DMS153 treated with DMSO at 0.1 percent for 48 hours (cell line): ENCODE data around the gene HRH3.

Source experiments
- DNase-seq: peaks from one replicate; lab custom pipeline; 2025; ENCODE audit not compliant: unreplicated experiment; lab: John Stamatoyannopoulos, UW

Gene HRH3

DNA sequence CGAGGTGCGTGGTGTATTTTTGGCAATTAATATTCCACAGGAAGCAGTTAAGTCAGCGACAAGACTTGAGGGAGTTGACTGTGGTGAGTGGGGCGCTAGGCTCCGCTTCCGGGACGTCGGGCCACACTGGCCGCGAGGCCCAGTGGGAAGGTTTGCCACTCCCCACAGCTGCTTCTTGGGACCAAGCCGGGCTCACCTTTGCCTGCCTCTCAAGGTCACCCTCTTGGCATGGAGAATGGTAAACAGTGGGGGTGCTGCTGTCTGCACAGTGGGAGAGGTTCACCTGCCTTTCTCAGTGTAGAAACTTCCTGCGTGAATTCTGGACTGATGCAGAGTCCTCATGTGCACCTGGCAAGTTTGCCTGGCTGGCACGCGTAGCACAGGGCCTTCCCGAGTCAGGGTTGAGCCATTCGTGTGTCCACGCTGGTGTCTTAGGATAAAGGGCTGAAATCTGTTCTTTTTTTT, 24.6 kb upstream of the HRH3 start:
- no peak for DNase-seq

DNA sequence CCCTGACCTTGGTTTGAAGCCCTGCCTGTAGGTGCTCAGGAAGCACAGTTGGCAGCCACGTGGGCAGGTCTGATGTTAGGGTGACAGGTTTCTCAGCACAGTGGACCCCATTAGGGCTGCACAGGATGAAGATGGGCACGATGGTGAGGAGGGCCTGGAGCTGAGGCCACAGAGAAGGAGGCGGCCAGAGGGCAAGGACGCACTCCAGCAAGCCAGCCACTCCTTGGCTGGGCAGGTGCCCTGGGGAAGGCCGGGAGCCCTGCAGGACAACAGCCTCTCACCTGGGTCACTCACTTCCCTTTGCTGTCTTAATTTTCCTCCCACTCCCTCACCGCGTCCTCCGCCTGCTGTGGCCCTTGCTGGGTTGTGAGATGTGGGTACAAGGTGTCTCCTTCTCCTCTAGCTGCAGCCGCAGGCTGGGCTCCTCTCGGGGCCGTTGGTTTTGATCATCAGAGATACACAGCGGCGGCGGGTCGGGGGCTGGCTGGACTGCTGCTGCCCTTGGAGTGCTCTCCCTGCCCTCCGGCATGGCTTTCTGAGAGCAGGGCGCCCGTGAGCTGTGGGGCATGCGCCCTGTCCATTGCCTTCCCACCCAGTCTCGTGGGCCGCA, 23.9 kb upstream of the HRH3 start:
- no peak for DNase-seq

DNA sequence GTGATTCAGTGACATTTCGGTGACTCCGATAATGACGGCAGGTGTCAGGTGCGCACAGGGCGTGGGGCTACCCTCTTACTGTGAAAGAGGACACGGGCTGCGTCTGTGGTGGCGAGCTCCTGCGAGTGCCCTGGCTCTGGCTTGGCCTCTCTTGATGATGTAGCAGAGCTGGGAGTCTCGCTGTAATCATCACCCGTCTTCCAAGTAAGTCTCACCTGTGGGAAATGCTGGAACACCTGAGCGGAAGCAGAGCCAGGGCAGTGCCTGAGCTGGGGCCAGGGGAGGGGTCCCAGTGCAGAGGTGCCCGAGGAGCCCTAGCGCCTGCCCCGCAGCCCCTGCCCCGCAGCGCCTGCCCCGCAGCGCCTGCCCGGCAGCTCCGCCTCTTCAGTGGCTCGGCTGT, 23.0 kb upstream of the HRH3 start:
- no peak for DNase-seq

DNA sequence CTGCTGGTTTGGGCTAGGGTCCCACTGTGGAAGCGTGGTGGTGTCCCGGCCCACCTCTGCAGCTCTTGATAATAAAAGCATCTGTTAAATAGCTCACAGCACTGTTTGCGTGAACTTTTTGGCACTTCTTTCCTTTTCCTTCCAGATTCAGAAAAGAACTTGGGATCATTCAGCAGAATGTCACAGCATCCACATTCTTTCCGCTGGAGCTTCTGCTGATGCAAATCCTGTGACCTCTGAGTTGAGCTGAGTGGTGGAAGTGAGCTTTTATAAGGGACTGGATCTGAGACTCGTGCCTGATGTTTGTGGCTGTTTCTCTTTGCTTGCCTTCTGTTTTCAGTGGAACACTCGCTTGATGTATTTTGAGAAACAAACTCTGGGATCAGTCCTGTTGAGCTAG, 22.1 kb upstream of the HRH3 start:
- DNase-seq: no peak

DNA sequence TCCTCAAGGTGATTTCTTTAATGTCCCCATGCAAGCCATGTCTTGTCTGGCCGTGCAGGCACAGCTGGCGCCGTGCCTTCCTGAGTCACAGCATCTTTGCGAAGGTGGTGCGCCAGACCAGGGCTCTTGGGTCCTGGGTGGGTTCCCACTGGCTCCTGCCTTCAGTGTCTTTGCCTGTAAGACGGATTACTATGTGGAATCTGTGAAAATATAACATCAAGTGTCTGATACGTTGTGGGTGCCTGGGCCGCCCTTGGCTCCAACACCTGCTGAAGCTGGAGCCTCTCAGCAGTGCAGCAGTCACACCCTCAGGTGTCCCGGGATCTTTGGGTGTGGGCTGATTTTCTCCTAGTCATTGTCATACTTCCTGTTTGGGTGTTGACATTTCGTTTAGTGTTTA, 21.4 kb upstream of the HRH3 start:
- DNase-seq: no peak

GRCh38 chr20:62240020-62240685, 20.1 kb upstream of the HRH3 start:
- no peak for DNase-seq

DNA sequence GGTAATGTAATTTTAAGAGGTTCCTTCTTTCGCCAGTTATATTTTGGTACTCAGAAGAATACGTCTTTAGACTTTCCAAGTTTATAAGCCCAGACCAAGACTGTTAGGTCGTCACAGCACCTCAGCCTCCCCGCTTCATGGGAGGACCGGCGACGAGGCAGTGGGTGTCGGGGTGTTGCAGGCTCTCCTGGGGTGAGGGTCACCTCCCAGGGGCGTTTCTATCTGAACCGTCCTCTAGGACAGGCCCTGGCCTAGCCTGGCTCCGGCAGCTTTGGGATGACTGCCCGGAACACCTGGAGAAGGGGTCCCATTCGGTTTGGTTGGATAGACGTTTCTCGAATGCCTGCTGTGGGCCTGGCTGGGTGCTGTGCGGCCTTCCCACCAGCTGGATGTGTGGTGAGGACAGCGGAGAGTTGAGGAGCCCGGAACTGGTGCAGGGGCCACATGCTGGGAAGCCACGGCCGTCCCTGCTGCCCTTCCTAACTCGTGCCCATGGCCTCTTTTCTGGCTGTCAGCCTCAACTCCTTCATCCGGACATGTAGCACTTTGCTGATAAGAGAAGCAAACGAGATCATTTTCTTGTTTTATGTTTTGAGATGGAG, 19.3 kb upstream of the HRH3 start:
- DNase-seq: no peak

DNA sequence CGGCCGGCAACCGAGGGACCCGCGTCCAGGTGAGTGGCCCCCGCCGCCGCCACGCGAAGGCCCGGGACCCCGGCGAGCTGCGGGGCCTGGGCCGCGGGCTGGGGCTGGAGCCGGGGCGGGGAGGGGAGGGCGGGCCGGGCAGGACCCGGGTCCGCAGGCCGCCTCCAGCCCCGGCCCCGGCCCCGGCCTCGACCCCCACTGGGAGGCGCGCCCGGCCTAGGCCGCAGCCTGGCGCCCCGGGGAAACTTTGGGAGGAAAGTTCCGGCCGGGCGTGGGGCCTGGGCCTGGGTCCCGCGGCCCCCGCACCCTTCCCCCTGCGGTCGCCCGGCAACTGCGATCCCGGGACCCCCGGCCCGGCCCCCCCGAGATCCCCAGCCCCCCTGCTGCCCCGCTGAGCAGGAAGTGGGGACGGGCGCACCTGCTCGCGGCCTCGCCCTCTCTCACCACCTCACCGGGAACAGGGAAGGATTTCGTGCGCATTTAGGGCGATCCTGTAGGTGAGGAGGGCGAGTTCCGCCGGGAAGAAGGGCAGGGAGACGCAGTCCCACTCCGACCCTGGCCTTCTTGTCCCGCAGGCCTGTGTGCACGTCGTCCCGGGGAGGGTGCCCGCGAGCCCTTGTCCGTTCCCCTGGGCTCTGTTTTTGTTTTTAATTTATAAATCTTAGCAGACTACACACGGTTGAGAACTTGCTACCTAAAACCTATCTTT, 18.6 kb upstream of the HRH3 start:
- DNase-seq: no peak

DNA sequence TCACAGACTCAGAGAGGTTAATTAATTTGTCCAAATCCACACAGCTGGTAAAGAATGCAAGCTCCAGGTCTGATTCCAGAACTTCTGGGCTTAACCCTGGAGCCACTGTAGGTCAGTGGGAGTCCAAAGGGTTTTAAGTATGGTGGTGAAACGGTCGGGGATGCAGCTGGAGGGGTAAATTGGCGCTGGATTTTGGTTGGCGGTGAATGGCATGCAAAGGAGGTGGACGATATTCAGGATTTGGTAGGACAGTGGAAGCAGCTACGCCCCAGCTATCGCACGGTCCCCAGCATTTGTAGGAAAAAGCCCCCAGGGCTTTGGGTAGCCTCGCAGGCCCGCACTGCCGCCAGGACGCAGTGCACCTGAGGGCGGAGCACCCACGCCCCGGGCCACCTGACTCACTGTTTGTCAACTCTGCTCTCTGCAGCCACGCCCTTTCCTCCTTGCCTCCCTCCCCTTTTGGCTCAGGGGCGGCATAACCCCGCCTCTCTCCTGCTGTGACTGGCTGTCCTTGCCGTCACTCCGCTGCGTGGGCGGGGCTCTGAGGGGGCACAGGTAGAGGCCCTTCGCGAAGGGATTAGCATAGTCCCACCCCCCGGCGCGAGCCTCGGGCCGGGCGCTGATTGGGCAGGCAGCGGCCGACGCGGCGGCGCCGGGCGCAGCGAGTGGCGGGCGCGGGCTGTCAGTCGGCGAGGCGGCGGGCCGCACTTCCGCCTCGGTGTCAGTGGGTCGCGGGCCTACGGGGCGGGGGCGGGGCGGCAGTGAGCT, 17.9 kb upstream of the HRH3 start, which contains the start of gene OSBPL2:
TSS of gene OSBPL2 (plus strand) at position 721 of the 768 bp plus-strand sequence. CDS start 17,664 bp downstream, outside the sequence.
- peak; percentile 94 for DNase-seq

- DNase-seq: no peak
Measured at GRCh38 chr20:62237514-62237800, 17.4 kb upstream of the HRH3 start.

- DNase-seq: no peak
Measured at GRCh38 chr20:62236766-62237513, 16.9 kb upstream of the HRH3 start.

DNA sequence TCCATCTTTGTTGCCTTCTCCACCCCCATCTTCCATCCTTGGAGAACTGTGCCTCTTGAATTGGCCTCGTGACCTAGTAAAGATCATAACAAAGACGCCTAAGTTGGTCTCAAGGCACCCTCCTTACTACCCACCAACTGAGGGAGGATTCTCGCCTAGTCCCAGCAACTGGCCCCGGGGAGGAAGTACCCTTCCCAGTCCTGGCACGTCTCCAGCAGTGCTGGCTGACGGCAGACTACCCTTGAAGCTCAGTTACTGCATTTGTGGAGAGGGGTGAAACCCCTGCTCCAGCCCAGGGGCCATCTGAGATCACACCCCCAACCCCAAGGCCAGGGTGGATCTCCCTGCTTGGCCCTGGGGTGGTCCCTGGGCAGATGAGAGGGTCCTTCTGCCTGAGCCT, 16.1 kb upstream of the HRH3 start:
- DNase-seq: no peak

DNA sequence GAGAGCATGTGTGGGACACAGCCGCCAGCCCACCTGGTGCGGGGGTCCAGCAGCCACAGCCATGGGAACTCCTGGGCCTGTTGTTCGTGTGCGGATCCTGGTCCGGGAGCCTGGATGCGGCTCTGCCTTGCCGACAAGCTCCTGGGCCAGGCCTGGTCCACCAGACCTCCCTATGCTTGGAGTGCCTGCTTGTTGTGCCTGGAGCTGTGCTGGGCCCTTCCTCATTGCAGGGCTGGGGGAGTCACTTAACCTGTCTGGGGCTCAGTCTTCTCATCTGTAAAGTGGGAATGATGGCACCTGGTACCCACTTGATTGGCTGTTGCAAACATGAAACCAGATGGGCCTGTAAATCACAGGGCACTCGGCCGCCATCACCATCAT, 15.7 kb upstream of the HRH3 start:
- no peak for DNase-seq

GRCh38 chr20:62235001-62235776, 15.1 kb upstream of the HRH3 start:
- no peak for DNase-seq

GRCh38 chr20:62234339-62234738, 14.3 kb upstream of the HRH3 start:
- no peak for DNase-seq

DNA sequence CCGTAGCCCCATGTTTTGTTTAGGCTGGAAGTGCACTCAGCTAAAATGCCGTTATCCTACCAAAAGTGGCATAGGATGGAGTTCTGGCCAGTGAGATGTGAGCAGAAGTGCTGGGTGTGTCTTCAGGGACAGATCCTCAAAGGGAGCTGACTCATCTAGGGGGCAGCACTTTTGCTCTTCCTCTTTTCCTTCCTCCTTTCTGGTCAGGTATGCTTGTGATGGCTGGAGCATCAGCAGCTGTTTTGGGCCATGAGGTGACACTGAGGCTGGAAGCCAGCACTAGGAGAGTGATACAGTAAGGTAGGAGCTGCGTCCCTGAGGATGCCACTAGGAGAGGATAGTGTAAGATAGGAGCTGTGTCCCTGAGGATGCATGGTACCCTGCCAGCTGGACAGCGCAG, 13.6 kb upstream of the HRH3 start:
- no peak for DNase-seq

GRCh38 chr20:62232770-62233645, 12.9 kb upstream of the HRH3 start:
- DNase-seq: no peak

- no peak for DNase-seq
Measured at GRCh38 chr20:62232194-62232593, 12.1 kb upstream of the HRH3 start.

DNA sequence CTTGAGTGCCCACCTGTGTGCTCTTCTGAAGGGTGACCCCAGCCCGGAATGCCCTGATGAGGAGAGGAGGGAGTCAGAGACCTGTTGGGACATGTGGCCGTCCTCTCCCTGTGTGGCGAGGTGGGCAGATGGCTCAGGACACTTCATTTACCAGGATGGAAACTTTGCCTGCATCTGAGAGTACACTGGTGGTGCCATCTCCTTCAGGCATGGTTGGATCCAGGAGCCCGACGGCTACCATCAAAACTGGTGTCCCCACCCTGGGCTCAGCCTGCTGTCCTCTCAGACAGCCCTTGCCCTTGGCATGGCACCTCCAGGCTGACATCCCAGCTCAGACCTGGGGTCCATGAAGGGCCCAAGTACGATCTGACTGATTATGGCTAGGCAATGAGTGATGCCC, 11.2 kb upstream of the HRH3 start:
- DNase-seq: no peak
